Esophagus squamous epithelium (tissue), 5 donors: Measurements from ENCODE around the gene MAPKAP1. TPM values are rescaled to one million over a fixed set of nuclear protein-coding genes. Genes with fewer than 3 reads are reported as not detected.

Source experiments
- DNase-seq: peaks from one replicate; lab custom pipeline; 2025; lab: John Stamatoyannopoulos, UW
- H3K27ac ChIP-seq, 4 donors: fragments of 200-600 bp; sonication (generic); one replicate each; pipeline ENCODE4 v1.5.1; 2016 to 2019; ENCODE audit warnings: mild to moderate bottlenecking in 1 of 4
- H3K27me3 ChIP-seq, 4 donors: fragments of 200-600 bp; sonication (generic); 1 replicate in 3 of 4; 2 replicates in 1 of 4; pipeline versions ENCODE4 v1.5.1 to v1.6.0; 2017 to 2021; ENCODE audit warnings: antibody characterized with exemption in 1 of 4
- H3K36me3 ChIP-seq, 3 donors: fragments of 200-600 bp; sonication (generic); one replicate each; pipeline ENCODE4 v1.5.1; 2016 to 2019
- H3K4me1 ChIP-seq, 3 donors: fragments of 200-600 bp; sonication (generic); one replicate each; pipeline ENCODE4 v1.5.1; 2017 to 2019
- H3K4me3 ChIP-seq, 4 donors: fragments of 200-600 bp; sonication (generic); 1 replicate in 3 of 4; 2 replicates in 1 of 4; pipeline ENCODE4 v1.5.1; 2016 to 2019; ENCODE audit warnings: mild to moderate bottlenecking in 2 of 4, moderate library complexity in 1 of 4
- H3K9me3 ChIP-seq, 3 donors: fragments of 200-600 bp; sonication (generic); one replicate each; pipeline ENCODE4 v1.5.1; 2016 to 2019
- POLR2A ChIP-seq, 4 donors: fragments of 450-650 bp; IDR thresholded peaks; one replicate each; pipeline ENCODE4 v1.6.1; 2017; ENCODE audit warnings: antibody characterized with exemption in 4 of 4, mild to moderate bottlenecking in 4 of 4, moderate library complexity in 3 of 4
- WGBS, 2 donors: methylation state at CpG; one replicate each; pipeline ENCODE4 v1.1.5; 2018; 5-methylcytosine and 5-hydroxymethylcytosine counted together
- intact Hi-C: fragments of 100-400 bp; cut with DNase I; formaldehyde crosslinking; loops from one replicate; pipeline ENCODE4 v1.15.0; 2022
- total RNA-seq, 4 donors: library from RNA; depleted of rRNA; stranded (reverse); fragments of >200 nt; gene quantifications; one replicate each; pipeline ENCODE4 v1.1.0, GENCODE V29; 2016
- TF ChIP-seq, protein P1 (sequence below), 6 experiments: fragments of 450-650 bp in 4 of 6; fragments of 200-600 bp in 2 of 6; sonication (generic) in 2 of 6; IDR thresholded peaks; one replicate each; pipeline ENCODE4 v1.5.1; 2016 to 2019; ENCODE audit warnings: antibody characterized with exemption in 6 of 6, mild to moderate bottlenecking in 4 of 6, moderate library complexity in 4 of 6
- donor health status: DM: yes; HTN: yes; CAD: no.

Gene MAPKAP1
- total RNA-seq, 4 donors from 2014 or later, result 59.0 to 87.0 (median 70.9) TPM

DNA sequence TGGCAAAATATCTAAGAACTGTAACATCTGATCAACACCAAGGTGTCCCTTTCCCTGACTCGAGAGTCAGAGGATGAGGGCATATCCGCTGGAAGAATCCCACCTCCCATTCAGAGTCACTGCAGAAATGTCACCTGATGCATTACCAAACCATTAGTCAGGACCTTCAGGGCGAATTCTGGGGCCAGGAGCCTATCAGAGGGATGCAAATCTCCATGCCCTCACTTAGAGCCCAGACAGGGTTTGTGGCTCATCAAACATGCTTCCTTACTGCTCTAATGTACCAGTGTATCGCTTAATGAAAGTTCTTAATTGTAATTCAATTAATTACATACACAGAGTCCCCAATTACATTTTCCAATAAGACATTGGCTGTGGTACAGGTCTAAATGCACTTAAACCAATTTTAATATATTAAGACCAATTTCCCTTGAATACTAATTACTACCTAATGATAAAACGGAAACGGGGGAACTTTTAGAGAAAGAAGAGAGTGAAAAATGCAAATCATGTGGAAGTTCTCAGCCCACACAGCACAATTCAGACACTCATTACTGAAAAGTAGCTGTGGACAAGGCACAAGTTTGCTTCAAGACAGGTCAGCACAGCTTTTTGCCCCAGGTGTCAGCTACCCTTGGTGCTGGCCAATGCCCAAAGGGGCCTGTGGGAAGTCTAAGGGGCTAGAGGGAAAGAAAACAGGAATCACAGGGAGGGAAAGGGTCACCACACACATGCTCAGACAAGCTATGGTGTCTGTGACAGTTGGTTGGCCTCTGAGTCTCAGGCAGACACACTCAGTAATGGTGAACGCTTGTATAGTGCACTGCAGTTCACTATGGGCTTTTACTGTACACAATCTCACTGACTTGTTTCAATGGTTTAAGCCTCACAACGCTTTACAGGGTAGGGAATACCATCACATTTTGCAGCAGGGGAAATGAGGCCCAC lies 211.6 kb downstream of the MAPKAP1 start:
- Histone ChIP-seq H3K27ac (no peak overlapping the region), H3K4me3 (no peak overlapping the region), H3K4me1 (no peaks in the 10 kb centered on the region), H3K9me3 (no peaks in the 10 kb centered on the region), H3K27me3 (no peaks in the 10 kb centered on the region), H3K36me3 (no peaks in the 10 kb centered on the region)
- no peak for DNase-seq
- 82 to 88% methylated on average over 7 of the region's 8 CpGs for WGBS, 2 donors
- TF ChIP-seq POLR2A (IDR thresholded peaks at IDR 0.05), result no peak
- TF ChIP-seq, protein P1, sequence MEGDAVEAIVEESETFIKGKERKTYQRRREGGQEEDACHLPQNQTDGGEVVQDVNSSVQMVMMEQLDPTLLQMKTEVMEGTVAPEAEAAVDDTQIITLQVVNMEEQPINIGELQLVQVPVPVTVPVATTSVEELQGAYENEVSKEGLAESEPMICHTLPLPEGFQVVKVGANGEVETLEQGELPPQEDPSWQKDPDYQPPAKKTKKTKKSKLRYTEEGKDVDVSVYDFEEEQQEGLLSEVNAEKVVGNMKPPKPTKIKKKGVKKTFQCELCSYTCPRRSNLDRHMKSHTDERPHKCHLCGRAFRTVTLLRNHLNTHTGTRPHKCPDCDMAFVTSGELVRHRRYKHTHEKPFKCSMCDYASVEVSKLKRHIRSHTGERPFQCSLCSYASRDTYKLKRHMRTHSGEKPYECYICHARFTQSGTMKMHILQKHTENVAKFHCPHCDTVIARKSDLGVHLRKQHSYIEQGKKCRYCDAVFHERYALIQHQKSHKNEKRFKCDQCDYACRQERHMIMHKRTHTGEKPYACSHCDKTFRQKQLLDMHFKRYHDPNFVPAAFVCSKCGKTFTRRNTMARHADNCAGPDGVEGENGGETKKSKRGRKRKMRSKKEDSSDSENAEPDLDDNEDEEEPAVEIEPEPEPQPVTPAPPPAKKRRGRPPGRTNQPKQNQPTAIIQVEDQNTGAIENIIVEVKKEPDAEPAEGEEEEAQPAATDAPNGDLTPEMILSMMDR (IDR thresholded peaks at IDR 0.05), result no peak
- intact Hi-C loops, result no loop called here

DNA sequence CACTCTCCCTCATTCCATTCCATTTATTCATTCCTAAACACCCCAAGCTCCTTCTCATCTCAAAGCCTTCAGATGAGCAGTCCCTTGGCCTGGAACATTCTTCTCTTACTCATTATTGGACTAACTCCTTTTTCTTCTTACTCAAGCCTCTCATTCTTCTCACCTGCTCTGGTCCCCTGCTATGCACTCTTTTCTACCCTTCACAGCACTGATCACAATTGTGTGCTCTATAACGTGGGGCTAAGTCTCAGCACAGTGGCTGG lies 212.4 kb downstream of the MAPKAP1 start:
- 94 to 100% methylated on average over 1 of the region's 1 CpG for WGBS, 2 donors
- Histone ChIP-seq H3K36me3 (no peaks in the 10 kb centered on the region), H3K4me1 (no peaks in the 10 kb centered on the region), H3K27me3 (no peaks in the 10 kb centered on the region), H3K4me3 (no peak overlapping the region), H3K9me3 (no peaks in the 10 kb centered on the region), H3K27ac (no peak overlapping the region)
- intact Hi-C loops, result no loop called here
- no peak for DNase-seq
- no peak for TF ChIP-seq POLR2A (IDR thresholded peaks at IDR 0.05)
- TF ChIP-seq, protein P1 (IDR thresholded peaks at IDR 0.05), result no peak

DNA sequence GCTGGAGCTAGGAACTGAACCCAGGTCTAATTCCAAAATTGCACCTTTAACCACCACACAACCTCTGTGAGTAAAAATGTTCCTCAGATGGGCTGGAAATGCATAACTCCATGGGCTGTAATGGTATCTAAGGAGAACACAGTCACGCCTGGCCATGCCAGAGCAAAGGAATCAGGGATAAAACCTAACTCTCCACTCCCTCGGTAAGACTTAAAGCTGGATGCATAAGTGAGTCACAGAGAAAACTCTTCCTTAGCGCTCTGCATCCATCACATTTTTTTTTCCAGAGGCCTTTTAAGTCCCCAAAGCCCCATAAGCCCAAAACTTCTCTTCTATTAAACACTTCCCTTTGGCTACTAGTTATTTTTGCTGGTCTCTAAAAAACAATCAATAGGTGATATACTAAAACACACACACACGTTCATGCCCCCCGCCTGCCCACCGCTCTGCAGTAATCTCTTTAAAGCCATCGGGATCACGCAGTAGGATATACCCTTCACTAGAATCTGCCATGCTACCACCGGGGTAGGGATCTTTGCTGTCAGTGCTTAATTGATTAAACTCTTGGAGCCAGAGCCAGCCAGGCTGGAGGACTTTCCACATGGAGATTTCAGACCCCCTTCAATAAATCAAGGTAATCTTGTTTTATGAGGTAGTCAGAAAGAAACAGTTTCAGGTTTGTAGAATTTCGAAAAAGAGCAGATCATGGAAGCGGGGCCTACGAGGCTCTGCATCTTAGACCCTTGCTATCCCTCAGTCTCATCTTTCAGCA lies 212.9 kb downstream of the MAPKAP1 start:
- Histone ChIP-seq H3K27me3 (no peaks in the 10 kb centered on the region), H3K9me3 (no peaks in the 10 kb centered on the region), H3K27ac (no peak overlapping the region), H3K4me1 (no peaks in the 10 kb centered on the region), H3K36me3 (no peaks in the 10 kb centered on the region), H3K4me3 (no peak overlapping the region)
- no peak for DNase-seq
- intact Hi-C loops, result no loop called here
- WGBS, 2 donors, result 91 to 93% methylated on average over 12 of the region's 12 CpGs
- no peak for TF ChIP-seq POLR2A (IDR thresholded peaks at IDR 0.05)
- TF ChIP-seq, protein P1 (IDR thresholded peaks at IDR 0.05), result no peak

DNA sequence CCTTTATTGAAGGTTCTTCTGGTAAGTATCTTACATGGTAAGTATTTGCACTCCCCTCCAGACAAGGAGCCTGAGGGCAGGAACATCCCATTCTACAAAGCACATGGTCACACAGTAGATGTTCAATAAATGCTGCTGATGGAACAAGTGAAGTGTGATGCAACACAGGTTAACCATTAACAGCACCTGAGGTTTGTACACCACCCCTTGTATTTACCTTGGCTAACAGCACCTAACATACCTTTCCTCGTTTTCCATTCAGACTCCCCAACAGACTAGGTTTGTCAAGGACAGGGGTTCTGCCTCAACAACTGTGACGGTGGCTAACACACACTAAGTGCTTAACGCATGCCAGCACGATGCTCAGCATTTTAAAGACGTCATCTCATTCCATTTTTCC lies 213.6 kb downstream of the MAPKAP1 start:
- no peaks in the 10 kb centered on the region for H3K9me3 ChIP-seq
- no peak overlapping the region for H3K4me3 ChIP-seq
- no peak for DNase-seq
- H3K27ac ChIP-seq, result no peak overlapping the region
- no peak for TF ChIP-seq POLR2A (IDR thresholded peaks at IDR 0.05)
- TF ChIP-seq, protein P1 (IDR thresholded peaks at IDR 0.05), result no peak
- 81 to 92% methylated on average over 5 of the region's 5 CpGs for WGBS, 2 donors
- no peaks in the 10 kb centered on the region for H3K4me1 ChIP-seq
- H3K36me3 ChIP-seq, result no peaks in the 10 kb centered on the region
- intact Hi-C loops, result no loop called here
- no peaks in the 10 kb centered on the region for H3K27me3 ChIP-seq

DNA sequence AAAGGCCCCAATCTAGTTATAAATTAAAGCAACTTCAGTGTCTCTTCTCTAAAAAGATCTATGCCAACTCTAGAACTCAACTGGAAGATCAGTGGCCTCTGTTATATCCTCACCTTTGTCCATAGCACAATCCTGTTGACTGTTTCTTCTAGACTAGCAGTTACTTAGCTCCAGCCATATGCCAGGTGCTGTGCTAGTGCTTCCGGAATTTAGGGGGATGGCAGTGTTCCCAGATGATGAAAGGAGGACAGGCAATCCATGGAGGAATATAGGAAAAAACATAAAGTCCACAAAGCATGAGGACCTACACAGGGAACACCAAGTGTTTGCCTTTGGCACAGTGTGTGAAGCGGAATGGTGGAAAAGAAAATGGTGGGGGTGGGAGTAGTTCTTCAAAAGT lies 214.3 kb downstream of the MAPKAP1 start:
- no peaks in the 10 kb centered on the region for H3K36me3 ChIP-seq
- H3K9me3 ChIP-seq, result no peaks in the 10 kb centered on the region
- no peaks in the 10 kb centered on the region for H3K4me1 ChIP-seq
- DNase-seq, result no peak
- H3K27ac ChIP-seq, result no peak overlapping the region
- TF ChIP-seq, protein P1 (IDR thresholded peaks at IDR 0.05), result no peak
- no peak for TF ChIP-seq POLR2A (IDR thresholded peaks at IDR 0.05)
- H3K4me3 ChIP-seq, result no peak overlapping the region
- 81 to 92% methylated on average over 2 of the region's 2 CpGs for WGBS, 2 donors
- no peaks in the 10 kb centered on the region for H3K27me3 ChIP-seq
- intact Hi-C loops, result no loop called here
